H9 (cell line): ENCODE measurements around the gene PLP2. TPM values are rescaled to one million over a fixed set of nuclear protein-coding genes. Genes with fewer than 3 reads are reported as not detected.

Source experiments
- DNase-seq: peaks from one replicate; pipeline ENCODE4 v3.0.0-alpha.2; 2017
- H2AFZ ChIP-seq: one replicate; pipeline ENCODE4 v1.6.1; 2013; ENCODE audit warnings: mild to moderate bottlenecking, low read length, control low read depth, moderate library complexity
- H2AK5ac ChIP-seq: 2 replicates; pipeline ENCODE4 v1.6.1; 2013; ENCODE audit warnings: low read length, control low read depth, mixed read lengths; ENCODE audit not compliant: insufficient read length
- H2BK120ac ChIP-seq: one replicate; pipeline ENCODE4 v1.6.1; 2013; ENCODE audit warnings: low read depth, mild to moderate bottlenecking, low read length, control low read depth, inconsistent platforms; ENCODE audit not compliant: poor library complexity, severe bottlenecking
- H2BK12ac ChIP-seq: 2 replicates; pipeline ENCODE4 v1.6.1; 2013; ENCODE audit warnings: low read length, control low read depth, mixed read lengths, low read depth; ENCODE audit not compliant: insufficient read length
- H2BK15ac ChIP-seq: 2 replicates; pipeline ENCODE4 v1.6.1; 2013; ENCODE audit warnings: low read depth, low read length, control low read depth
- H2BK20ac ChIP-seq: one replicate; pipeline ENCODE4 v1.6.1; 2013; ENCODE audit warnings: low read depth, mild to moderate bottlenecking, low read length, control low read depth, inconsistent platforms; ENCODE audit not compliant: poor library complexity, severe bottlenecking
- H2BK5ac ChIP-seq: 2 replicates; pipeline ENCODE4 v1.6.1; 2013; ENCODE audit warnings: low read length, control low read depth, mixed read lengths; ENCODE audit not compliant: insufficient read length
- H3K14ac ChIP-seq: 2 replicates; pipeline ENCODE4 v1.6.1; 2013; ENCODE audit warnings: low read length, control low read depth; ENCODE audit not compliant: insufficient read depth
- H3K18ac ChIP-seq: 2 replicates; pipeline ENCODE4 v1.6.1; 2013; ENCODE audit warnings: low read depth, mild to moderate bottlenecking, mixed read lengths, low read length, control low read depth; ENCODE audit not compliant: insufficient read length
- H3K23ac ChIP-seq: 2 replicates; pipeline ENCODE4 v1.6.1; 2013; ENCODE audit warnings: low read length, control low read depth, mixed read lengths, low read depth; ENCODE audit not compliant: insufficient read length
- H3K23me2 ChIP-seq: 2 replicates; pipeline ENCODE4 v1.6.1; 2013; ENCODE audit warnings: low read depth, mild to moderate bottlenecking, mixed read lengths, low read length, control low read depth; ENCODE audit not compliant: insufficient read length, poor library complexity, severe bottlenecking
- H3K27ac ChIP-seq: 2 replicates; pipeline ENCODE4 v1.5.1; 2013; ENCODE audit warnings: low read length, control low read depth, mixed read lengths, low read depth; ENCODE audit not compliant: insufficient read length
- H3K27me3 ChIP-seq: 2 replicates; pipeline ENCODE4 v1.6.1; 2013; ENCODE audit warnings: low read length, control low read depth, inconsistent platforms; ENCODE audit not compliant: insufficient read depth
- H3K4ac ChIP-seq: 2 replicates; pipeline ENCODE4 v1.6.1; 2013; ENCODE audit warnings: low read depth, mild to moderate bottlenecking, control low read depth, inconsistent platforms, low read length, moderate library complexity
- H3K4me1 ChIP-seq: 2 replicates; pipeline ENCODE4 v1.6.1; 2013; ENCODE audit warnings: low read length, control low read depth, inconsistent platforms; ENCODE audit not compliant: insufficient read depth
- H3K4me2 ChIP-seq: 2 replicates; pipeline ENCODE4 v1.6.1; 2013; ENCODE audit warnings: low read length, control low read depth, mixed read lengths; ENCODE audit not compliant: insufficient read length, insufficient read depth
- H3K56ac ChIP-seq: 2 replicates; pipeline ENCODE4 v1.6.1; 2013; ENCODE audit warnings: low read depth, mild to moderate bottlenecking, mixed read lengths, low read length, control low read depth; ENCODE audit not compliant: insufficient read length
- H3K79me1 ChIP-seq: 2 replicates; pipeline ENCODE4 v1.6.1; 2013; ENCODE audit warnings: low read depth, mild to moderate bottlenecking, moderate library complexity, low read length, control low read depth, inconsistent platforms; ENCODE audit not compliant: insufficient read depth, poor library complexity, severe bottlenecking
- H3K79me2 ChIP-seq: 2 replicates; pipeline ENCODE4 v1.6.1; 2013; ENCODE audit warnings: low read length, control low read depth, inconsistent platforms; ENCODE audit not compliant: insufficient read depth
- H3K9ac ChIP-seq: 2 replicates; pipeline ENCODE4 v1.6.1; 2013; ENCODE audit warnings: low read length, control low read depth, mixed read lengths; ENCODE audit not compliant: insufficient read length; ENCODE audit errors: extremely low read depth
- H3K9me3 ChIP-seq: one replicate; pipeline ENCODE4 v1.6.1; 2013; ENCODE audit warnings: low read depth, low read length, inconsistent platforms; ENCODE audit not compliant: control insufficient read depth
- H3T11ph ChIP-seq: one replicate; pipeline ENCODE4 v1.6.1; 2013; ENCODE audit warnings: mild to moderate bottlenecking, low read length, control low read depth, inconsistent platforms
- H4K20me1 ChIP-seq: one replicate; pipeline ENCODE4 v1.6.1; 2013; ENCODE audit not compliant: control insufficient read depth, insufficient read length, insufficient read depth
- H4K5ac ChIP-seq: 2 replicates; pipeline ENCODE4 v1.6.1; 2013; ENCODE audit warnings: low read depth, mild to moderate bottlenecking, mixed read lengths, low read length, control low read depth; ENCODE audit not compliant: insufficient read length
- H4K8ac ChIP-seq: replicated peaks from 2 replicates; pipeline ENCODE4 v1.6.1; 2013; ENCODE audit warnings: low read length, control low read depth, mixed read lengths, low read depth; ENCODE audit not compliant: insufficient read length
- H4K91ac ChIP-seq: 2 replicates; pipeline ENCODE4 v1.6.1; 2013; ENCODE audit warnings: low read depth, mild to moderate bottlenecking, moderate library complexity, mixed read lengths, low read length, control low read depth; ENCODE audit not compliant: insufficient read length
- H3K27ac Mint-ChIP-seq, 3 experiments: 2 replicates in 2 of 3; 3 replicates in 1 of 3; pipeline ENCODE4 v1.8.0; 2020 to 2021; ENCODE audit warnings: mixed read lengths in 3 of 3, mild to moderate bottlenecking in 1 of 3, moderate library complexity in 1 of 3
- H3K27me3 Mint-ChIP-seq: 2 replicates; pipeline ENCODE4 v1.8.0; 2021; ENCODE audit warnings: low read depth, mild to moderate bottlenecking, moderate library complexity, mixed read lengths
- H3K36me3 Mint-ChIP-seq, 3 experiments: 2 replicates in 2 of 3; 3 replicates in 1 of 3; pipeline ENCODE4 v1.8.0; 2020 to 2021; ENCODE audit warnings: low read depth in 3 of 3, mixed read lengths in 3 of 3; ENCODE audit not compliant: insufficient read depth in 1 of 3
- H3K4me1 Mint-ChIP-seq, 2 experiments: 2 replicates each; pipeline ENCODE4 v1.8.0; 2020; ENCODE audit warnings: mixed read lengths in 2 of 2
- H3K4me3 Mint-ChIP-seq, 2 experiments: 2 replicates in 1 of 2; 3 replicates in 1 of 2; pipeline ENCODE4 v1.8.0; 2020 to 2021; ENCODE audit warnings: mild to moderate bottlenecking in 2 of 2, mixed read lengths in 2 of 2, moderate library complexity in 1 of 2
- H3K9me3 Mint-ChIP-seq, 2 experiments: 2 replicates in 1 of 2; 3 replicates in 1 of 2; pipeline ENCODE4 v1.8.0; 2020; ENCODE audit warnings: mild to moderate bottlenecking in 2 of 2, mixed read lengths in 2 of 2, moderate library complexity in 1 of 2
- WGBS: extraction: QIAGEN DNeasy Blood & Tissue Kit; methylation state at CpG from one replicate; pipeline ENCODE4 v1.1.7; 2013; ENCODE audit warnings: missing lambda C conversion rate, low lambda C conversion rate, mixed read lengths; ENCODE audit not compliant: insufficient read length; ENCODE audit errors: extremely low coverage; 5-methylcytosine and 5-hydroxymethylcytosine counted together
- total RNA-seq: library from RNA; stranded (reverse); gene quantifications from 2 replicates; pipeline ENCODE4 v1.2.1, GENCODE V29; 2021
- TF ChIP-seq, protein P1 (sequence below): fragments of 200-600 bp; sonication (generic); conservative IDR thresholded peaks from 3 replicates; pipeline ENCODE4 v1.8.0; 2021; ENCODE audit warnings: antibody characterized with exemption, mild to moderate bottlenecking

Gene PLP2
- total RNA-seq, 1 experiment from 2014 or later = 11.7 TPM

DNA sequence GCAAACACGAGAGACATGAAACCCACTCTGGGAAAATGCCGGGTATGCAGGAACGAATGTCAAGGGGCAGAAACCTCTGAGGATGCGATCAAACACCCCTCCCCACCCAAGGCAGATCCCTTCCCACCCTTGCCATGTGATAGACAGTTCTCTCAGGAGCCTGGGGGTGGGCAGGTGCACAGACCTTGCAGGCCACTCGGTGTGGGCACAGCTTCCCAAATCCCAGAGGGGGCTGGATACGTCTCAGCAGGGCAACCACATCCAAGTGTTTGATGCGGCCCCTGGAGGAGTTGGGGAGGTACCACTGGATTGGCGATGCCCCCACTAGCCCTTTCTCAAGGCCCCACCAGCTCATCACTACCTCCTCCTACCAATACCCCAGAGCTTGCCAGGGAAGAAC is 38.7 kb downstream of the PLP2 start:
- H3T11ph ChIP-seq = no peak overlapping the region
- Mint-ChIP-seq H3K27ac (no peak overlapping the region), H3K4me1 (peaks cover 0 to 8% of the 10 kb centered on the region in 2 experiments; a peak in 2 of 4 replicates), H3K36me3 (peaks cover 0 to 7% (median 4%) of the 10 kb centered on the region in 3 experiments; a peak in 2 of 7 replicates), H3K27me3 (peaks cover 7% of the 10 kb centered on the region), H3K4me3 (no peak overlapping the region), H3K9me3 (peaks cover 67 to 85% of the 10 kb centered on the region in 2 experiments)
- H3K4me2 ChIP-seq = no peak overlapping the region
- no peak overlapping the region for H4K8ac ChIP-seq
- H2AK5ac ChIP-seq = no peak overlapping the region
- H4K20me1 ChIP-seq = no peaks in the 10 kb centered on the region
- no peaks in the 10 kb centered on the region for H3K79me1 ChIP-seq
- H2BK20ac ChIP-seq = no peak overlapping the region
- no peaks in the 10 kb centered on the region for H3K23me2 ChIP-seq
- H2AFZ ChIP-seq = no peak overlapping the region
- no peak overlapping the region for H3K27ac ChIP-seq
- H4K5ac ChIP-seq = no peak overlapping the region
- H3K56ac ChIP-seq = no peak overlapping the region
- no peaks in the 10 kb centered on the region for H3K79me2 ChIP-seq
- no peak overlapping the region for H3K18ac ChIP-seq
- H3K4ac ChIP-seq = no peak overlapping the region
- H2BK15ac ChIP-seq = no peak overlapping the region
- H2BK120ac ChIP-seq = no peak overlapping the region
- TF ChIP-seq, protein P1, sequence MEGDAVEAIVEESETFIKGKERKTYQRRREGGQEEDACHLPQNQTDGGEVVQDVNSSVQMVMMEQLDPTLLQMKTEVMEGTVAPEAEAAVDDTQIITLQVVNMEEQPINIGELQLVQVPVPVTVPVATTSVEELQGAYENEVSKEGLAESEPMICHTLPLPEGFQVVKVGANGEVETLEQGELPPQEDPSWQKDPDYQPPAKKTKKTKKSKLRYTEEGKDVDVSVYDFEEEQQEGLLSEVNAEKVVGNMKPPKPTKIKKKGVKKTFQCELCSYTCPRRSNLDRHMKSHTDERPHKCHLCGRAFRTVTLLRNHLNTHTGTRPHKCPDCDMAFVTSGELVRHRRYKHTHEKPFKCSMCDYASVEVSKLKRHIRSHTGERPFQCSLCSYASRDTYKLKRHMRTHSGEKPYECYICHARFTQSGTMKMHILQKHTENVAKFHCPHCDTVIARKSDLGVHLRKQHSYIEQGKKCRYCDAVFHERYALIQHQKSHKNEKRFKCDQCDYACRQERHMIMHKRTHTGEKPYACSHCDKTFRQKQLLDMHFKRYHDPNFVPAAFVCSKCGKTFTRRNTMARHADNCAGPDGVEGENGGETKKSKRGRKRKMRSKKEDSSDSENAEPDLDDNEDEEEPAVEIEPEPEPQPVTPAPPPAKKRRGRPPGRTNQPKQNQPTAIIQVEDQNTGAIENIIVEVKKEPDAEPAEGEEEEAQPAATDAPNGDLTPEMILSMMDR = no peak
- no peaks in the 10 kb centered on the region for H3K4me1 ChIP-seq
- no peak overlapping the region for H3K9ac ChIP-seq
- no peak overlapping the region for H3K14ac ChIP-seq
- peaks cover 36% of the 10 kb centered on the region for H3K9me3 ChIP-seq
- no CpG with 5 or more reads among the region's 8 CpGs for WGBS
- no peak overlapping the region for H4K91ac ChIP-seq
- H2BK5ac ChIP-seq = no peak overlapping the region
- DNase-seq = no peak
- H2BK12ac ChIP-seq = no peak overlapping the region
- H3K23ac ChIP-seq = no peak overlapping the region
- no peaks in the 10 kb centered on the region for H3K27me3 ChIP-seq
